ENCODE data around the gene ZFHX3.

GRCh38 chr16:72913551-72913950 is 134.4 kb downstream of the ZFHX3 start:
- TF ChIP-seq CTCF (conservative IDR thresholded peaks at IDR 0.05 in 1 of 2, IDR thresholded peaks at IDR 0.05 in 1 of 2; ENCODE audit: low read depth in 1 of 2, low read length in 2 of 2) (no peak), EZH2 (IDR thresholded peaks at IDR 0.05; ENCODE audit: low read length, missing control alignments) (no peak)

Measured in fibroblast of lung (primary cell).